GM12892 (cell line): ENCODE data around the gene DNAH11.

Experiments
- POLR2A ChIP-seq: IDR thresholded peaks from 2 replicates; pipeline ENCODE4 v1.6.1; 2011; ENCODE audit warnings: low read depth, low read length, control low read depth
- POLR2AphosphoS5 ChIP-seq: IDR thresholded peaks from 2 replicates; pipeline ENCODE4 v1.6.1; 2011; ENCODE audit warnings: low read depth, low read length, control low read depth
- TAF1 ChIP-seq: IDR thresholded peaks from 2 replicates; pipeline ENCODE4 v1.6.1; 2011; ENCODE audit warnings: low read depth, mild to moderate bottlenecking, control low read depth, low read length, borderline replicate concordance

- TF ChIP-seq TAF1 (no peak), POLR2AphosphoS5 (no peak), POLR2A (no peak)
Measured at GRCh38 chr7:21585070-21585724, 42.4 kb downstream of the DNAH11 start.
